Left renal cortex interstitium (tissue), 4 donors: ENCODE measurements around the gene BEST1. TPM values are rescaled to one million over a fixed set of nuclear protein-coding genes. Genes with fewer than 3 reads are reported as not detected.
"Not testable (repeated sequence)": the region's sequence is repeated elsewhere in the genome, so short reads cannot be mapped to it uniquely, and the experiment has no call there.

Source experiments
- DNase-seq, 4 donors: peaks; one replicate each; pipeline ENCODE4 v3.0.0-alpha.2; 2013; ENCODE audit warnings: low read depth in 4 of 4, low spot score in 2 of 4, missing footprints in 1 of 4
- polyA plus RNA-seq, 4 donors: library from polyadenylated mRNA; unstranded; fragments of 120-200 nt; gene quantifications; one replicate each; pipeline ENCODE4 v1.2.1, GENCODE V29; 2013; ENCODE audit not compliant: insufficient read length in 4 of 4

Gene BEST1
- polyA plus RNA-seq, 4 donors: 3.7 to 6.8 (median 4.9) TPM

DNA sequence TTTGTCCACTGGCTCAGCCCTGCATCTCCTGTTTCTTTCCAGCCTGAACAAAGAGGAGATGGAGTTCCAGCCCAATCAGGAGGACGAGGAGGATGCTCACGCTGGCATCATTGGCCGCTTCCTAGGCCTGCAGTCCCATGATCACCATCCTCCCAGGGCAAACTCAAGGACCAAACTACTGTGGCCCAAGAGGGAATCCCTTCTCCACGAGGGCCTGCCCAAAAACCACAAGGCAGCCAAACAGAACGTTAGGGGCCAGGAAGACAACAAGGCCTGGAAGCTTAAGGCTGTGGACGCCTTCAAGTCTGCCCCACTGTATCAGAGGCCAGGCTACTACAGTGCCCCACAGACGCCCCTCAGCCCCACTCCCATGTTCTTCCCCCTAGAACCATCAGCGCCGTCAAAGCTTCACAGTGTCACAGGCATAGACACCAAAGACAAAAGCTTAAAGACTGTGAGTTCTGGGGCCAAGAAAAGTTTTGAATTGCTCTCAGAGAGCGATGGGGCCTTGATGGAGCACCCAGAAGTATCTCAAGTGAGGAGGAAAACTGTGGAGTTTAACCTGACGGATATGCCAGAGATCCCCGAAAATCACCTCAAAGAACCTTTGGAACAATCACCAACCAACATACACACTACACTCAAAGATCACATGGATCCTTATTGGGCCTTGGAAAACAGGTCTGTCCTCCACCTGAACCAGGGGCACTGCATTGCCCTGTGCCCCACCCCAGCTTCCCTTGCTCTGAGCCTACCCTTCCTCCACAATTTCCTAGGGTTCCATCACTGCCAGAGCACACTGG lies 12.3 kb downstream of the BEST1 start:
- DNase-seq: no peak

DNA sequence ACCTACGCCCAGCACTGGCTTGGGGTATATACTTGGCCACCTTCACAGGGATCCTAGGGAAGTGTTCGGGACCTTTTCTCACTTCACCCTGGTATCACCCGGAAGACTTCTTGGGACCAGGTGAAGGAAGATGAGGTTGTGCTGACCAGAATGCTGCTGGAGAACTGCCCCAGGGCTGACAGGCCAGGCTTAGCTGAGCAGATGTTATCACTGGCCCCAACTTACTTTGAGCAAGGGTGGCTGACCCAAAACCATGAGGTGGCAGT lies 12.8 kb downstream of the BEST1 start:
- no peak for DNase-seq

DNA sequence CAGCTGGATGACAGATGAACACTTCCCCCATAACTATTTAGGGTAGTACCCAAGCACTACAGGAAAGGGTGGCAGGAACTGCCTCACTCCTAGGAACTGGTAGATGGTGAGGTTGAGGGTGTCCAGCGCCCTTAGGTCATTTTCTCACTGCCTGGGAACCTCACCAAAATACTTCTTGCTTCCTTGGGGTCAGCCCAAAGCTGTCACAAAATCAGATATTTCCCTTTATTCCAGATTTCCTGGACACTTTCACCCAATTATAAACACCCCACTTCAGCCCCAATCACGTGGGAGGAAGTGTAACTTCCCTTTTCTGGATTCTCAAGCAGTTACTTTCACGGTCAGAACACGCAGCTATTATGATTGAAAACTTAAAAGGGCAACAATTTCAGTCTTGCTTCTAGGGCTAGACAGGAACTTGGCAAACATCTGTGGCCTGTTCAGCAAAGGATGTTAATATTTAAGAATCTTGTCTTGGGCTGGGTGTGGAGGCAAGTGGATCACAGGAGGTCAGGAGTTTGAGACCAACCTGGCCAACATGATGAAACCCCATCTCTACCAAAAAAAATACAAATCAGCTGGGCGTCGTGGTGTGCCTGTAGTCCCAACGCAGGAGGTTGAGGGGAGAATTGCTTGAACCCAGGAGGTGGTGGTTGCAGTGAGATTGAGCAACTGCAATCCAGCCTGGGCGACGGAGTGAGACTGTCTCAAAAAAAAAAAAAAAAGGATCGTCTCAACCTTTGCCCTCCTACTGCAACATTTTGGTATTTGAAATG lies 13.3 kb downstream of the BEST1 start:
- no peak for DNase-seq

DNA sequence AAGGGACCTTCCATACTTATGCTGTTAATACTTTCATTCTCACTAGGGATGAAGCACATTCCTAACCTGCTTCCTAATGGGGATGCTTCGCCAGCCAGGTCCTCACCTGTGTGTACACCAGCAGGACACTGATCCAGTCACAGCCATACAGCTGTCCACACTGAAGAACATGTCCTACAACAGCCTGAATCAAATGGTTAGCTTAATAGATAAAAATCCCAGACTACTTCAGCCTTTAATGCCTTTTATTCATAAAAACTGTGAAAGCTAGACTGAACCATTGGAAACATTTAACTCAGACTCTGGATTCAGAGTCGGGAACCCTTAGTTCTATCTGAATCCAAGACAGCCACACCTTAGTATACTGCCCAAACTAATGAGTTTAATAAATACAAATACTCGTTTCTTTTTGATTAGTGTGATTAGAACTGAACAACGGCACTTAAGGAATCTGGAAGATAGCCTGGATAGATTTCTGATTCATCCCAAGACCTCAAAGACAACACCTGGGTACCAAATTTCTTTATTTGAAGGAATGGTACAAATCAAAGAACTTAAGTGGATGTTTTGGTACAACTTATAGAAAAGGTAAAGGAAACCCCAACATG lies 14.0 kb downstream of the BEST1 start:
- DNase-seq: no peak

DNA sequence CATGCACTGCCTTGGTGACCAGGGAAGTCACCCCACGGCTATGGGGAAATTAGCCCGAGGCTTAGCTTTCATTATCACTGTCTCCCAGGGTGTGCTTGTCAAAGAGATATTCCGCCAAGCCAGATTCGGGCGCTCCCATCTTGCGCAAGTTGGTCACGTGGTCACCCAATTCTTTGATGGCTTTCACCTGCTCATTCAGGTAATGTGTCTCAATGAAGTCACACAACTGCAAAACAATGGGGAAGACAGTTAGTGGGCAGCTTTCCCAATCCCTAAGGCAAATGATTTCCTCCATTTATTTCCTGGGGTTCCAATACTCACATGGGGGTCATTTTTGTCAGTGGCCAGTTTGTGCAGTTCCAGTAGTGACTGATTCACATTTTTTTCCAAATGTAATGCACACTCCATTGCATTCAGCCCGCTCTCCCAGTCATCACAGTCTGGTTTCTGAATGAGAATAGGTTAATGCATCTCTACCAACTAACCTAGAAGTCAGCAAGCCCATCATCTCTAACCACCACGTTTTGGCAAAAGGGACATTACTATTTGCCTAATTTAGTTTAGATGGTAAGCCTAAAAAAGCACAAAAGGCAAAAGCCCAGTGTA lies 14.6 kb downstream of the BEST1 start:
- DNase-seq: not testable (repeated sequence)

DNA sequence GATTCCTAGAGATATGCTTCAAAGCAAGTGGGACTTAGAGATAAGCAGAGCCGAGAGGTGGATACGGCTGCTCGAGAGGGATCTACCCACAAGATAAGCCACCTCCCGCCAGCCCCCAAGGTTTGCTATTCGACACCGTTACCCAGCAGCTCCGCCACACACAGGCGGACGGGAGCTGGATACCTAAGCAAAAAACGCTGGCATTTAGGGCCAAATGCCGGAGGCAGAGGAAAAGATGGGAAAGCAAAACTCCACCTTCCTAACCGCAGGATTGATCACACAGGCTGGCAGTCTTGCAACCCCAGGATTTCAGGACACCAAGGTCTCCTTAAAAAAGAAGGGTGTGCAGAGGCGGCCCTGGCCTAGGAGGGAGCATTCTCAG lies 16.6 kb downstream of the BEST1 start:
- no peak for DNase-seq

- DNase-seq: peak in 3 of 4 donors; percentile 60 to 84 (median 82)
Observed at GRCh38 chr11:61967116-61967923, 17.2 kb downstream of the BEST1 start, which contains the start of gene FTH1. FTH1 (minus strand) TSS chr11:61967634; CDS start chr11:61967425, 209 bp downstream.

- DNase-seq: peak in 2 of 4 donors; percentile 46 to 53
Observed at GRCh38 chr11:61967924-61968757, 18.0 kb downstream of the BEST1 start.

DNA sequence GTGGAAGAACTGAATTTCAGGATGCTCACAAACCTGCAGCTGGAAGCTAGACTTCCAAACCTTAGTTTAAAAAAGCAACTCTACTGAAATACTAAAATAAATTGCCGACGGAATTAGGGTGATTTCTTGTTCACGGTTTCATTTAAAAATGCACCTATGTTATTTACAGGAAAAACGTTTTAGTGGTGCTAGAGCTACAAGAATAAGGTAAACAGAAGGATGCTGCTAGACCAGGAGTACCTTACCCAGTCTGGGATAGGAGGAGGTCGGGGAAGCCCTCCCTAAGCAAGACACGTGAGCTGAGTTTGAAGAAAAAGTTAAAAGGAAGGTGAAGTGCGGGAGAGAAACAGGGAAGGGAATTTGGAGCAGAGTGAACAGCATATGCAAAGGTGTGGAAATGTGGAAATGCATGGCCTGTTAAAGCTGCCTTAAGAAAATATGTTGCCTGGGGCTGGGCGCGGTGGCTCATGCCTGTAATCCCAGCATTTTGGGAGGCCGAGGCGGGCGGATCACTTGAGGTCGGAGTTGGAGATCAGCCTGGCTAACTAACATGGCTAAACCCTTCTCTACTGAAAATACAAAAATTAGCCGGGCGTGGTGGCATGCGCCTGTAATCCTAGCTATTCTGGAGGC lies 18.7 kb downstream of the BEST1 start:
- no peak for DNase-seq

DNA sequence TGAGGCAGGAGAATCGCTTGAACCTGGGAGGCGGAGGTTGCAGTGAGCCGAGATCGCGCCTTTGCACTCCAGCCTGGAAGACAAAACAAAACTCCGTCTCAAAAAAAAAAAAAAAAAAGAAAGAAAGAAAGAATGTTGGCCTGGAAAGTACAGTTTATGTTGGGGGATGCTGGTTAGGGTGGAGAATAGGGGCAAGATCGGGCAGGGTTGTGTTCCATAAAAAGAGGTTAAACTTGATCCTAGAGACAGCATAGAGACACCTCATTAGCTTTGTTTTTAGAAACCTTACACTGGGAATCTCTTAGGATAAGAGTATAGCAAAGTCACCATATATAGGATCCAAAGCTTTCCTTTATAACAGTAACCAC lies 19.2 kb downstream of the BEST1 start:
- DNase-seq: no peak

DNA sequence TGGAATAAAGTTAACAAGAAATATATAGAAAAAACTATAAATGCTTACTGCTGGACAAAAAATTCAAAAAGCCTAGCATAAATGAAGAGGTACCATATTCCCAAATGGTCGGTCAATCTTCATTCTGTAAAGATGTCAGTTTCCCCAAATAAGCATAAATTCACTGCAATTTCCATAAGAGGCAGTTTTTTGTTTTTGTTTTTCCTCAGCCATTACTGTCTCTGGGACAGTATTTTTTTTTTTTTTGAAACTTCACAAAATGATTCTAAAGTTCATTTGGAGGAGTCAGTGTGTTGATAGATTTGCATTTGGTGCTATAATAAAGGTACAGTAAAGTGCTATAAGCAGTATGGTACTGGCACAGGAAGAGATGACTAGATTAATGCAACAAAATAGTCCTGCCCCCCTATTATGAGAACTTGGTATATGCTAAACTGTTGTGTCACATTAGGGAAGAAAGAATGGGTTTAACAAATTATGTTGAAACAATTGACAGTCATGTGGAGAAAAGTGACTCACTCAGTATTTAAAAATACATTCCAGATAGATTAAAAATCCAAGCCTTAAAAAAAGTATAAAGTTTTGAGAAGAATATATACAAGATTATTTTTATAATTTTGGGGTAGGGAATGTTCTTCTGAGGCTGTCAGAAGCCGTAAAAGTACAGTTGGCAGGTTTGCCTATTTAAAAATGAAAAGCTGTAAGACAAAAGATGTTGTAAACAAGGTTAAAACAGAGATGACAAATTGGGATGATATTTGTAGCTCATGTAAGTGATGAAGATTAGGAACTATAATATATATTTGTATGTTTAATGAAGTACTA lies 19.9 kb downstream of the BEST1 start:
- no peak for DNase-seq

DNA sequence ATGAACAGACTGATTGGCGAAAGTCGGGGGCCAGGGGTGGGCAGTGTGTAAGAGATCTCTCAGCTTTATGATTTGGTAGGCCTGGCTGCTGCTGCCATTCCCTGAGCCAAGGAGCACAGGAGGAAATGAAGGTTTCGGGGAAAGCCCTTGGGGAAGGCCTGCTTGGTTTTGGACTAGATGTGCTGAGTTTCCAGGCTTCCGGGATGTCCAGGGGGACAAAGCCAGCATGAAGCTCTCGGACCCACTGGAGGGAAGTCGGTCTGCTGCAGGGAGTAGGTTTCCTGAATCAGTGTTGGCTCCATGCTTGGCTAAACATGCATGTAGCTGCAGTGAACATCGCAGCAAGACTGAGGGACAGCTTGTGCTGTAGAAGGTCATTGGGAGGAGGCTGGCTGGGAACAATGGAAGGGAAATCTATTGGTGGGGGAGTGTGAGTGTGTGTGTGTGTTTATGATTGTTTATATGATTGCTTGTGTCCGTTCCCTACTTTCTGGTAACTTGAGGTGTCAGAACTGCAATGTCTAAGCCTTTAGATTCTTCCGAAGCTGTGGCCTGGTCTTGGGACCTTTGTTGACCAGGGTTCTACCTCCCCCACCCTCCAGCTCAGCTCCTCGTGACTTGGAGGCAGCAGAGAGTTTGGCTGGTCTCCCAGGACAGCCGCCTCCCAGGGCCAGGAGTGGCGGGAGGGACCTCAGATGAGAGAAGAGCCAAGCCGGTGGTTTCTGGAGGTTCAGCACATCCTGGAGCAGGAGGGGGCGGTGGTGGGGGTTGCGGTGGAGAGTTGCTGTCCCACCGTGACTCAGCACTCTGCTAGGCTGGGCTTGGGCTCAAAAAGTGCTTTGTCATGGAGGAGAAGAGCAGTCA lies 21.3 kb downstream of the BEST1 start:
- DNase-seq: peak in 3 of 4 donors; percentile 78 to 94 (median 89)

GRCh38 chr11:61972112-61972671 lies 22.0 kb downstream of the BEST1 start:
- no peak for DNase-seq

DNA sequence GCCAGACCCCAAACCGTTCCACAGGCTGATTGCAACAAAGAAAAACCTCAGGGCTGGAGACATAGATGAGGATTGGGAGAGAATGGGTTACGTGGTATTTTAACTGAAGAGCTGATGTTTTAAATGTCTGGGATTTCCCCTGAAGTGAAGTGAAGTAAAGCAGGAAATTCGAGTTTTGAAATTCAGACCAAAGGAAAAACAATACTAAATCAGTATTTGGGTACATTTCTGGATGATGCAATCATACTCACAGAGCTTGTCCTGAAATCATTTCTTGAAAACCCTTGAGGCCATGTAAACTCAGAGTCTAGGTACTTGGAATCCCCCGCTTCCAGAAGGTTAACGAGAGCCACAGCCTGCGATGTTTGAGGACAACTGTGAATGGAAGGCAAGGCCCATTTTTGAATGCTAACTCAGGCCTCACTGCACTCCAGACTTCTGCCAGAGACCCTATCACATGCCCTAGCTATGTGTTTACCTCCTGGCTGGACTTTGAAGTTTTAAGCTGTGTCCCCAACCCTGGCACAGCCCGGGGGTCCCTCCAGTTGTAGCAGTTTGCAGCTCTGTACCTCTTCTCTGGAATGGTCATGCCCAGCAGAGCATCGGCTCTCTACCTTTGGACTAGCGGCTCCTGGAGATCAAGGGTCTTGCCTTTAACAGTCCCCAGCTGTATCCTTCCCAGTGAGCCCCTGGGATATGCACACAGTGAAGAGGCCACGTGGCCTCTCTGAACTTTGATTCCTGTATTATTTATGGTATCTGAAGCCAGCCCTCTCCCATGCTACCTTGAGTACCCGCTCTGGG lies 22.7 kb downstream of the BEST1 start:
- no peak for DNase-seq

- DNase-seq: no peak
Observed at GRCh38 chr11:61973476-61974162, 23.5 kb downstream of the BEST1 start.
